Measurements from ENCODE around the gene EFNA2.
"Not testable (repeated sequence)": the region's sequence is repeated elsewhere in the genome, so short reads cannot be mapped to it uniquely, and the experiment has no call there.

EFNA2 gene

GRCh38 chr19:1285737-1286360 lies at the start of gene EFNA2:
TSS of gene EFNA2 (plus strand) at chr19:1285873. CDS start at chr19:1286169, 296 bp downstream.
- DNase-seq, result no peak

- no peak for DNase-seq
These were observed 49.1 kb upstream of the EFNA2 start for GRCh38 chr19:1236576-1236975.

- no peak for DNase-seq
These were observed 48.5 kb upstream of the EFNA2 start for GRCh38 chr19:1237027-1237659.

GRCh38 chr19:1237754-1238368 lies 47.8 kb upstream of the EFNA2 start, which contains the start of gene CBARP:
TSS of gene CBARP (minus strand) at chr19:1238005. CDS start at chr19:1236100, 1,905 bp downstream.
- no peak for DNase-seq

GRCh38 chr19:1238369-1239303 lies 47.0 kb upstream of the EFNA2 start:
- DNase-seq, result no peak

GRCh38 chr19:1239420-1239795 lies 46.3 kb upstream of the EFNA2 start:
- DNase-seq, result no peak

GRCh38 chr19:1239796-1240737 lies 45.6 kb upstream of the EFNA2 start:
- DNase-seq, result peak; percentile 90

- no peak for DNase-seq
These were observed 44.7 kb upstream of the EFNA2 start for GRCh38 chr19:1240925-1241324.

- peak; percentile 93 for DNase-seq
These were observed 44.1 kb upstream of the EFNA2 start, which contains the start of gene ATP5F1D for GRCh38 chr19:1241417-1242095. TSS of gene ATP5F1D (plus strand) at chr19:1241751. CDS start at chr19:1241851, 100 bp downstream.

- DNase-seq, result peak; percentile 78
These were observed 41.6 kb upstream of the EFNA2 start for GRCh38 chr19:1243768-1244692.

- DNase-seq, result no peak
These were observed 40.8 kb upstream of the EFNA2 start for GRCh38 chr19:1244693-1245451.

- no peak for DNase-seq
These were observed 40.0 kb upstream of the EFNA2 start for GRCh38 chr19:1245494-1246264.

- not testable (repeated sequence) for DNase-seq
These were observed 39.2 kb upstream of the EFNA2 start for GRCh38 chr19:1246265-1247087.

GRCh38 chr19:1247748-1248138 lies 37.9 kb upstream of the EFNA2 start:
- no peak for DNase-seq

GRCh38 chr19:1248139-1248785 lies 37.4 kb upstream of the EFNA2 start, which contains the start of gene MIDN:
TSS of gene MIDN (plus strand) at chr19:1248583. CDS start at chr19:1250297, 1,714 bp downstream.
- DNase-seq, result peak; percentile 87

GRCh38 chr19:1248786-1249297 lies 36.8 kb upstream of the EFNA2 start:
- DNase-seq, result peak; percentile 77
